ENCODE measurements around the gene STC2. TPM values are rescaled to one million over a fixed set of nuclear protein-coding genes. Genes with fewer than 3 reads are reported as not detected.

STC2 gene
- total RNA-seq, 4 donors from 2014 or later: 0.90 to 3.9 (median 1.2) TPM

GRCh38 chr5:173309731-173310130 lies 18.5 kb downstream of the STC2 start:
- Histone ChIP-seq H3K4me1 (peaks cover 0 to 16% (median 5%) of the 10 kb centered on the region in 4 donors), H3K27ac (no peak overlapping the region), H3K27me3 (no peaks in the 10 kb centered on the region), H3K9me3 (peaks cover 0 to 11% (median 0%) of the 10 kb centered on the region in 4 donors), H3K4me3 (no peak overlapping the region), H3K36me3 (no peaks in the 10 kb centered on the region)
- TF ChIP-seq CTCF (IDR thresholded peaks at IDR 0.05): no peak
- TF ChIP-seq EP300 (IDR thresholded peaks at IDR 0.05): no peak
- TF ChIP-seq POLR2A (IDR thresholded peaks at IDR 0.05): no peak
- no peak for DNase-seq (ENCODE audit: low spot score in 2 of 2)
- 78 to 89% methylated on average over 4 of the region's 4 CpGs for WGBS, 2 donors

DNA sequence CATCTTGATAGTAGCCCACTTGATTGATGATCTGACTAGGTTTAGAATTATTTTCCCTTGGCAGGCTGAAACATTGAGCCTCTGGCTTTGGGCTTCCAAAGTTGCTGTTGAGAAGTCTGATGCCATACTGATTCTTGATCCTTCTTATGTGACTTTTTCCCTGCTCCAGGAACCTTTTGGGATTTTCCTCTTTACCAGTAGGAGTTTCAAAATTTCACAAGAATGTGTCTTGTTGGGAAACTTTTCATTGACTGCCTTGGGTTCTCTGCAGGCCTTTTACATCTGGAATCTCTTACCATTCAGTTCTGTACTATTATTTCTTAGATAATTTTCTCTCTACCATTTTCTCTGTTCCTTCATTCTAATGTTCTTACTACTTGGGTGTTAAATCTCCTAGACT lies 20.0 kb downstream of the STC2 start:
- no peak overlapping the region for H3K4me3 ChIP-seq
- H3K27ac ChIP-seq: no peak overlapping the region
- no peak for DNase-seq (ENCODE audit: low spot score in 2 of 2)
- TF ChIP-seq POLR2A (IDR thresholded peaks at IDR 0.05) (no peak), EP300 (IDR thresholded peaks at IDR 0.05) (no peak), CTCF (IDR thresholded peaks at IDR 0.05) (no peak)
- no peaks in the 10 kb centered on the region for H3K36me3 ChIP-seq
- H3K9me3 ChIP-seq: peaks cover 0 to 11% (median 0%) of the 10 kb centered on the region in 4 donors
- peaks cover 0 to 16% (median 5%) of the 10 kb centered on the region in 4 donors for H3K4me1 ChIP-seq
- H3K27me3 ChIP-seq: no peaks in the 10 kb centered on the region

DNA sequence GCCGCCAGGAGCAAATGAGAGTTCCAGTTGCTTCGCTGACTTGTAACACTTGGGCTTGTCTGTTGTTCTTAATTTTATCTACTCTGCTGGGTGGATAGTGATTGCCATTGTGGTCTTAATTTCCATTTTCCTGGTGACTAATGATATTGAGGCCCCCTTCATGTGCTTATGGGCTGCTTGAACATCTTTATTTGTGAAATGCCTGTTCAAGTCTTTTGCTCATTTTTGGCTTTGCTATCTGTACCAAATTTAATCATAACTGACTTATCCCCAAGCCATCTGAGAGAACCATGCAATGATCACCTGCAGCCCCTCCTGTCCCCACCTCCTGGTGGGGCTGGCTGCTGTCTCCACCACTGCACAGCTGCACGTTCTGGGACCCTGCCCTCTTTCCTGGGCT lies 20.5 kb downstream of the STC2 start:
- H3K36me3 ChIP-seq: no peaks in the 10 kb centered on the region
- H3K9me3 ChIP-seq: peaks cover 0 to 11% (median 0%) of the 10 kb centered on the region in 4 donors
- H3K4me1 ChIP-seq: peaks cover 0 to 16% (median 5%) of the 10 kb centered on the region in 4 donors
- H3K27ac ChIP-seq: no peak overlapping the region
- DNase-seq (ENCODE audit: low spot score in 2 of 2): no peak
- no peak for TF ChIP-seq CTCF (IDR thresholded peaks at IDR 0.05)
- TF ChIP-seq EP300 (IDR thresholded peaks at IDR 0.05): no peak
- no peak for TF ChIP-seq POLR2A (IDR thresholded peaks at IDR 0.05)
- H3K27me3 ChIP-seq: no peaks in the 10 kb centered on the region
- WGBS, 2 donors: 90 to 91% methylated on average over 3 of the region's 3 CpGs
- H3K4me3 ChIP-seq: no peak overlapping the region

GRCh38 chr5:173306695-173307094 lies 21.5 kb downstream of the STC2 start:
- H3K27ac ChIP-seq: no peak overlapping the region
- H3K36me3 ChIP-seq: no peaks in the 10 kb centered on the region
- DNase-seq (ENCODE audit: low spot score in 2 of 2): no peak
- no peak for TF ChIP-seq POLR2A (IDR thresholded peaks at IDR 0.05)
- TF ChIP-seq CTCF (IDR thresholded peaks at IDR 0.05): no peak
- no peak for TF ChIP-seq EP300 (IDR thresholded peaks at IDR 0.05)
- peaks cover 0 to 11% (median 0%) of the 10 kb centered on the region in 4 donors for H3K9me3 ChIP-seq
- H3K27me3 ChIP-seq: no peaks in the 10 kb centered on the region
- WGBS, 2 donors: 57 to 67% methylated on average over 3 of the region's 3 CpGs
- peaks cover 0 to 16% (median 5%) of the 10 kb centered on the region in 4 donors for H3K4me1 ChIP-seq
- H3K4me3 ChIP-seq: no peak overlapping the region

DNA sequence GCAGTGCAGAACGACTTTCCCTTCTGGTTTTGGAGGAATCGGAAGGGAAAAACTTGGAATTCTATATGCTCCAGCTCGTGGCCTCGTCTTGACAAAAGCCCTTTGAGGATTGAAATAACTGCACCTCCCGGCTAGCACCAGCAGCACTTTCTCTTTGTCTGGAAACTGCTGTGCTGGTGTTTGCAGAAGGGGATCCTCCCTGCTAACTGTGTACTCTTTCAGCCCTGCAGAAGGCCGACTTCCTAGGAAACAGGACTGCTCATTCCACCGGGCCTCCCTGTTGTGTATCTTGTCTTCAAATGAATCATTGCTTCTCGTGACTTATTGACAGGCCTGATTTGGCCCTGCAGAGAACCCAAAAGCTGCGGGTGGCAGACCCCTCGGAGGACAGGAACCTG lies 23.6 kb downstream of the STC2 start:
- TF ChIP-seq CTCF (IDR thresholded peaks at IDR 0.05): no peak
- TF ChIP-seq EP300 (IDR thresholded peaks at IDR 0.05): no peak
- TF ChIP-seq POLR2A (IDR thresholded peaks at IDR 0.05): no peak
- Histone ChIP-seq H3K36me3 (no peaks in the 10 kb centered on the region), H3K9me3 (peaks cover 0 to 11% (median 0%) of the 10 kb centered on the region in 4 donors), H3K4me3 (no peak overlapping the region), H3K4me1 (no peaks in the 10 kb centered on the region), H3K27ac (no peak overlapping the region), H3K27me3 (no peaks in the 10 kb centered on the region)
- 52 to 60% methylated on average over 10 of the region's 10 CpGs for WGBS, 2 donors
- DNase-seq (ENCODE audit: low spot score in 2 of 2): no peak
